Keratinocyte (primary cell): Measurements from ENCODE around the gene FHOD3. TPM values are rescaled to one million over a fixed set of nuclear protein-coding genes. Genes with fewer than 3 reads are reported as not detected.

ENCODE experiments used
- DNase-seq: peaks from one replicate; pipeline ENCODE4 v3.0.0-alpha.2; 2011; ENCODE audit warnings: low read depth, missing footprints, low spot score
- FAIRE-seq: peaks from 2 replicates; lab custom pipeline; 2011; peaks lifted over from hg19 to GRCh38; lab: Jason Lieb, UNC
- H2AFZ ChIP-seq: 2 replicates; pipeline ENCODE4 v1.6.0; 2012; ENCODE audit warnings: low read length, control low read depth, inconsistent platforms; ENCODE audit not compliant: control insufficient read depth
- H3K27ac ChIP-seq: 2 replicates; pipeline ENCODE4 v1.5.1; 2011; ENCODE audit warnings: low read length; ENCODE audit not compliant: control insufficient read depth, insufficient read depth
- H3K27me3 ChIP-seq: 3 replicates; pipeline ENCODE4 v1.6.0; 2011; ENCODE audit warnings: low read length; ENCODE audit not compliant: control insufficient read depth, insufficient read depth; ENCODE audit errors: extremely low read depth
- H3K36me3 ChIP-seq, 2 experiments: 2 replicates in 1 of 2; 3 replicates in 1 of 2; pipeline ENCODE4 v1.5.1; 2011; ENCODE audit warnings: low read length in 2 of 2, mild to moderate bottlenecking in 1 of 2; ENCODE audit not compliant: control insufficient read depth in 2 of 2, insufficient read depth in 2 of 2; ENCODE audit errors: extremely low read depth in 1 of 2
- H3K4me1 ChIP-seq: 3 replicates; pipeline ENCODE4 v1.5.1; 2011; ENCODE audit warnings: low read length; ENCODE audit not compliant: control insufficient read depth, insufficient read depth; ENCODE audit errors: extremely low read depth
- H3K4me2 ChIP-seq: 3 replicates; pipeline ENCODE4 v1.6.0; 2011; ENCODE audit warnings: low read depth, low read length; ENCODE audit not compliant: control insufficient read depth, insufficient read depth; ENCODE audit errors: extremely low read depth
- H3K4me3 ChIP-seq, 3 experiments: fragments of 200-600 bp in 1 of 3; sonication (generic) in 1 of 3; 2 replicates in 2 of 3; 3 replicates in 1 of 3; pipeline ENCODE4 v1.5.1; 2011 to 2016; ENCODE audit warnings: low read length in 3 of 3, mild to moderate bottlenecking in 3 of 3, control low read depth in 2 of 3, inconsistent platforms in 1 of 3, low read depth in 1 of 3, mixed read lengths in 1 of 3, mixed run types in 1 of 3, moderate library complexity in 1 of 3; ENCODE audit not compliant: control insufficient read depth in 2 of 3, insufficient read depth in 2 of 3; ENCODE audit errors: extremely low read depth in 1 of 3
- H3K79me2 ChIP-seq: 2 replicates; pipeline ENCODE4 v1.6.0; 2012; ENCODE audit warnings: low read length; ENCODE audit not compliant: control insufficient read depth, insufficient read depth
- H3K9ac ChIP-seq: 3 replicates; pipeline ENCODE4 v1.6.0; 2011; ENCODE audit warnings: low read length; ENCODE audit not compliant: control insufficient read depth, insufficient read depth; ENCODE audit errors: extremely low read depth
- H3K9me1 ChIP-seq: 3 replicates; pipeline ENCODE4 v1.6.0; 2011; ENCODE audit warnings: low read length; ENCODE audit not compliant: control insufficient read depth, insufficient read depth; ENCODE audit errors: extremely low read depth
- H3K9me3 ChIP-seq: 2 replicates; pipeline ENCODE4 v1.5.1; 2012; ENCODE audit warnings: low read depth, low read length; ENCODE audit not compliant: control insufficient read depth
- H4K20me1 ChIP-seq: 3 replicates; pipeline ENCODE4 v1.6.0; 2011; ENCODE audit warnings: low read length; ENCODE audit not compliant: control insufficient read depth, insufficient read depth; ENCODE audit errors: extremely low read depth
- EZH2 ChIP-seq: IDR thresholded peaks from one replicate; pipeline ENCODE4 v1.6.1; 2012; ENCODE audit warnings: inconsistent platforms, mild to moderate bottlenecking, low read length, moderate library complexity
- dilution Hi-C: fragments of 300-500 bp; cut with MboI; formaldehyde crosslinking; loops from one replicate; pipeline ENCODE4 v1.7.0; 2020; ENCODE audit warnings: low sequenced_read_pairs; ENCODE audit not compliant: extremely low pct_ligation_motif_present
- polyA plus RNA-seq, 5 experiments: library from polyadenylated mRNA; depleted of rRNA in 3 of 5; stranded (reverse) in 3 of 5; stranded (forward) in 1 of 5; unstranded in 1 of 5; fragments of >200 nt; gene quantifications; 1 replicate in 1 of 5; 2 replicates in 3 of 5; 3 replicates in 1 of 5; pipeline versions ENCODE4 v1.2.1 to v1.2.3, GENCODE V29; 2011 to 2012; ENCODE audit warnings: missing spikeins in 2 of 5, low read depth in 1 of 5, low replicate concordance in 1 of 5
- TF ChIP-seq, protein P1 (sequence below), 3 experiments: IDR thresholded peaks in 1 of 3; conservative IDR thresholded peaks in 1 of 3; optimal IDR thresholded peaks in 1 of 3; 2 replicates in 2 of 3; 3 replicates in 1 of 3; pipeline versions ENCODE3 to v1.5.1; 2011; ENCODE audit warnings: low read length in 3 of 3, mild to moderate bottlenecking in 3 of 3, moderate library complexity in 2 of 3, control low read depth in 1 of 3, inconsistent platforms in 1 of 3; ENCODE audit not compliant: insufficient read depth in 2 of 3; ENCODE audit errors: extremely low read depth in 1 of 3

FHOD3 gene
- polyA plus RNA-seq, 1 donor (not counting 4 experiments of a cell fraction or from before 2014, with no cell fraction given): 7.7 TPM

DNA sequence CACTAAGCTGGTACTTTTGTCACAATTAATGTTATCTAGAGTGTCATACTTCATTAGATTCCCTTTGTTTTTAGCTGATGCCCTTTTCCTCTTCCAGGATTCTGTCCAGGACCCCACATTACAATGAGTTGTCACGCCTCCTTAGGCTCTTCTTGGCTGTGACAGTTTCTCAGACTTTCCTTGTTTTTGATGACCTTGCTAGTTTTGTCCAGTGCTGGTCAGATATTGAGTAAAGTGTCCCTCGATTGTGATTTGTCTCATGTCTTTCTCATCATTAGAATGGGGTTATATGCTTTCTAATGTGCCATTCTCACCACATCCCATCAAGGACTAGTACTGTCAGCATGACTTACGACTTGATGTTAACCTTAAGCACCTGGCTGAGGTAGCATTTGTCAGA is 162.3 kb downstream of the FHOD3 start:
- Histone ChIP-seq H3K4me3 (no peak overlapping the region), H4K20me1 (no peaks in the 10 kb centered on the region), H3K9ac (no peak overlapping the region), H3K9me3 (no peaks in the 10 kb centered on the region), H3K4me2 (no peak overlapping the region), H3K9me1 (peaks cover 3% of the 10 kb centered on the region), H3K79me2 (no peaks in the 10 kb centered on the region), H3K27me3 (no peaks in the 10 kb centered on the region), H2AFZ (no peak overlapping the region), H3K36me3 (no peaks in the 10 kb centered on the region), H3K27ac (no peak overlapping the region), H3K4me1 (peaks cover 4% of the 10 kb centered on the region)
- dilution Hi-C loops: no loop called here
- DNase-seq (no peak), FAIRE-seq (no peak)
- TF ChIP-seq, protein P1, sequence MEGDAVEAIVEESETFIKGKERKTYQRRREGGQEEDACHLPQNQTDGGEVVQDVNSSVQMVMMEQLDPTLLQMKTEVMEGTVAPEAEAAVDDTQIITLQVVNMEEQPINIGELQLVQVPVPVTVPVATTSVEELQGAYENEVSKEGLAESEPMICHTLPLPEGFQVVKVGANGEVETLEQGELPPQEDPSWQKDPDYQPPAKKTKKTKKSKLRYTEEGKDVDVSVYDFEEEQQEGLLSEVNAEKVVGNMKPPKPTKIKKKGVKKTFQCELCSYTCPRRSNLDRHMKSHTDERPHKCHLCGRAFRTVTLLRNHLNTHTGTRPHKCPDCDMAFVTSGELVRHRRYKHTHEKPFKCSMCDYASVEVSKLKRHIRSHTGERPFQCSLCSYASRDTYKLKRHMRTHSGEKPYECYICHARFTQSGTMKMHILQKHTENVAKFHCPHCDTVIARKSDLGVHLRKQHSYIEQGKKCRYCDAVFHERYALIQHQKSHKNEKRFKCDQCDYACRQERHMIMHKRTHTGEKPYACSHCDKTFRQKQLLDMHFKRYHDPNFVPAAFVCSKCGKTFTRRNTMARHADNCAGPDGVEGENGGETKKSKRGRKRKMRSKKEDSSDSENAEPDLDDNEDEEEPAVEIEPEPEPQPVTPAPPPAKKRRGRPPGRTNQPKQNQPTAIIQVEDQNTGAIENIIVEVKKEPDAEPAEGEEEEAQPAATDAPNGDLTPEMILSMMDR (optimal IDR thresholded peaks at IDR 0.05 in 1 of 3, IDR thresholded peaks at IDR 0.05 in 1 of 3, conservative IDR thresholded peaks at IDR 0.05 in 1 of 3; ENCODE audit: extremely low read depth in 1 of 3, insufficient read depth in 2 of 3, low read length in 3 of 3): no peak
- no peak for TF ChIP-seq EZH2

DNA sequence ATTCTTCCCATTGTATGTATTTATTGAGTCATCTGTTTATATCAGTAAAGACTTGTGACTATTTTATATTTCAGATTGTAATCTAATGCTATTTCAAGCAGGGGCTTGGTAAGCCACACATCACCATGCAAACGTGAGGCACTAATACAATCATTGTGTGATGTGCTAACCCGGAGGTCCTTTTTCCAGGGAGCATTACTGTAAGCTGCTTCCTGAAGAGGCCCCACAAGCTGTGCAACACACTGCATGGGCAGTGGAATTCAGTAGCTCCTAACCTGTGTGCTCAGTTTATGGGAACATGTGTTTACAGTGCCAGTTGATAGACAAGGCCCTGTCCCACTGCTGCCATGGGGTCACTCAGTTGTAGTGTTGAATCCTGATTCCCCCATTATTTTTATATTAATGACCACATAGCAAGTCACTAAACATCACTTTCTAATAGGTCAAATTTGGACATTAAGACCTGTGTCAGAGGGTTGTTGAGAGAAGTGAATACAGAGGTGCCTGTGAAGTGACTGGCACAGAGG is 162.9 kb downstream of the FHOD3 start:
- H4K20me1 ChIP-seq: no peaks in the 10 kb centered on the region
- H3K27ac ChIP-seq: no peak overlapping the region
- dilution Hi-C loops: no loop called here
- H3K9ac ChIP-seq: no peak overlapping the region
- no peak overlapping the region for H3K4me2 ChIP-seq
- H2AFZ ChIP-seq: no peak overlapping the region
- TF ChIP-seq, protein P1 (optimal IDR thresholded peaks at IDR 0.05 in 1 of 3, IDR thresholded peaks at IDR 0.05 in 1 of 3, conservative IDR thresholded peaks at IDR 0.05 in 1 of 3; ENCODE audit: extremely low read depth in 1 of 3, insufficient read depth in 2 of 3, low read length in 3 of 3): no peak
- no peak for TF ChIP-seq EZH2
- H3K9me1 ChIP-seq: no peaks in the 10 kb centered on the region
- no peaks in the 10 kb centered on the region for H3K79me2 ChIP-seq
- no peaks in the 10 kb centered on the region for H3K4me1 ChIP-seq
- H3K36me3 ChIP-seq: no peaks in the 10 kb centered on the region
- no peak overlapping the region for H3K4me3 ChIP-seq
- H3K9me3 ChIP-seq: no peaks in the 10 kb centered on the region
- DNase-seq (no peak), FAIRE-seq (no peak)
- H3K27me3 ChIP-seq: no peaks in the 10 kb centered on the region
